HL-60 (cell line): ENCODE data around the gene ARL4D.

Source experiments
- DNase-seq, 2 experiments: peaks; one replicate each; pipeline ENCODE4 v3.0.0-alpha.2; 2010 to 2020; ENCODE audit warnings: low read depth in 1 of 2, low spot score in 1 of 2
- H3K27ac ChIP-seq: fragments of 250-450 bp; sonication (Bioruptor Pico); replicated peaks from 2 replicates; pipeline ENCODE4 v1.5.1; 2020; ENCODE audit warnings: mild to moderate bottlenecking, moderate library complexity
- H3K27me3 ChIP-seq: fragments of 250-450 bp; sonication (Bioruptor Pico); 2 replicates; pipeline ENCODE4 v1.5.1; 2021; ENCODE audit warnings: mild to moderate bottlenecking, moderate library complexity; ENCODE audit not compliant: insufficient read depth, poor library complexity, severe bottlenecking
- H3K4me3 ChIP-seq: replicated peaks from 2 replicates; pipeline ENCODE4 v1.5.1; 2011; ENCODE audit warnings: mild to moderate bottlenecking, control low read depth, low read length; ENCODE audit not compliant: insufficient read depth
- CTCF ChIP-seq: IDR thresholded peaks from one replicate; pipeline ENCODE4 v1.5.1; 2011; ENCODE audit warnings: low read length, control low read depth, inconsistent platforms; ENCODE audit not compliant: insufficient read depth
- GABPA ChIP-seq: IDR thresholded peaks from 2 replicates; pipeline ENCODE4 v1.6.1; 2012; ENCODE audit warnings: low read depth
- POLR2AphosphoS5 ChIP-seq: IDR thresholded peaks from 2 replicates; pipeline ENCODE4 v1.6.1; 2012; ENCODE audit warnings: low read depth
- SPI1 ChIP-seq: IDR thresholded peaks from 2 replicates; pipeline ENCODE4 v1.6.1; 2012; ENCODE audit warnings: low read depth, mild to moderate bottlenecking, borderline replicate concordance
- TF ChIP-seq, protein P1 (sequence below): IDR thresholded peaks from 2 replicates; pipeline ENCODE4 v1.6.1; 2012; ENCODE audit warnings: low read depth; ENCODE audit not compliant: insufficient replicate concordance

ARL4D gene

DNA sequence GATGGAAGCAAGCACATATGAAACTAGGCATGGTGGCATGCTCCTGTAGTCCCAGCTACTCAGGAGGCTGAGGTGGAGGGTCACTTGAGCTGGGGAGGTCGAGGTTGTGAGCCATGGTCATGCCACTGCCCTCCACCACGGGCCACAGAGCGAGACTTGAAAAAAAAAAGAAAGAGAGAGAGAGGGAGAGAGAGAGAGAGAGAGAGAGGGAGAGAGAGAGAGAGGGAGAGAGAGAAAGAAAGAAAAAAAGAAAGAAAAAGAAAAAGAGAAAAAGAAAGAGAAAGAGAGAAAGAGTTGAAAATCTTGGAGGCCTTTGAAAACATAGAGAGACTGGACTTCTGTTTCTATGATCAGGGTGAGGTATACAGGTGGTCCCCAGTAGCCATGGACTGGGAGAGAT is 15.4 kb upstream of the ARL4D start:
- DNase-seq: no peak
- TF ChIP-seq CTCF: no peak
- no peak for TF ChIP-seq GABPA
- TF ChIP-seq, protein P1, sequence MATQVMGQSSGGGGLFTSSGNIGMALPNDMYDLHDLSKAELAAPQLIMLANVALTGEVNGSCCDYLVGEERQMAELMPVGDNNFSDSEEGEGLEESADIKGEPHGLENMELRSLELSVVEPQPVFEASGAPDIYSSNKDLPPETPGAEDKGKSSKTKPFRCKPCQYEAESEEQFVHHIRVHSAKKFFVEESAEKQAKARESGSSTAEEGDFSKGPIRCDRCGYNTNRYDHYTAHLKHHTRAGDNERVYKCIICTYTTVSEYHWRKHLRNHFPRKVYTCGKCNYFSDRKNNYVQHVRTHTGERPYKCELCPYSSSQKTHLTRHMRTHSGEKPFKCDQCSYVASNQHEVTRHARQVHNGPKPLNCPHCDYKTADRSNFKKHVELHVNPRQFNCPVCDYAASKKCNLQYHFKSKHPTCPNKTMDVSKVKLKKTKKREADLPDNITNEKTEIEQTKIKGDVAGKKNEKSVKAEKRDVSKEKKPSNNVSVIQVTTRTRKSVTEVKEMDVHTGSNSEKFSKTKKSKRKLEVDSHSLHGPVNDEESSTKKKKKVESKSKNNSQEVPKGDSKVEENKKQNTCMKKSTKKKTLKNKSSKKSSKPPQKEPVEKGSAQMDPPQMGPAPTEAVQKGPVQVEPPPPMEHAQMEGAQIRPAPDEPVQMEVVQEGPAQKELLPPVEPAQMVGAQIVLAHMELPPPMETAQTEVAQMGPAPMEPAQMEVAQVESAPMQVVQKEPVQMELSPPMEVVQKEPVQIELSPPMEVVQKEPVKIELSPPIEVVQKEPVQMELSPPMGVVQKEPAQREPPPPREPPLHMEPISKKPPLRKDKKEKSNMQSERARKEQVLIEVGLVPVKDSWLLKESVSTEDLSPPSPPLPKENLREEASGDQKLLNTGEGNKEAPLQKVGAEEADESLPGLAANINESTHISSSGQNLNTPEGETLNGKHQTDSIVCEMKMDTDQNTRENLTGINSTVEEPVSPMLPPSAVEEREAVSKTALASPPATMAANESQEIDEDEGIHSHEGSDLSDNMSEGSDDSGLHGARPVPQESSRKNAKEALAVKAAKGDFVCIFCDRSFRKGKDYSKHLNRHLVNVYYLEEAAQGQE: no peak
- TF ChIP-seq POLR2AphosphoS5: no peak
- no peak for TF ChIP-seq SPI1
- H3K27me3 ChIP-seq: no peaks in the 10 kb centered on the region
- no peak overlapping the region for H3K4me3 ChIP-seq
- no peak overlapping the region for H3K27ac ChIP-seq

- H3K27me3 ChIP-seq: no peaks in the 10 kb centered on the region
- TF ChIP-seq POLR2AphosphoS5 (no peak), GABPA (no peak), SPI1 (no peak)
- no peak overlapping the region for H3K27ac ChIP-seq
- H3K4me3 ChIP-seq: no peak overlapping the region
- no peak for DNase-seq
These were observed 14.8 kb upstream of the ARL4D start for GRCh38 chr17:43383826-43384475.

DNA sequence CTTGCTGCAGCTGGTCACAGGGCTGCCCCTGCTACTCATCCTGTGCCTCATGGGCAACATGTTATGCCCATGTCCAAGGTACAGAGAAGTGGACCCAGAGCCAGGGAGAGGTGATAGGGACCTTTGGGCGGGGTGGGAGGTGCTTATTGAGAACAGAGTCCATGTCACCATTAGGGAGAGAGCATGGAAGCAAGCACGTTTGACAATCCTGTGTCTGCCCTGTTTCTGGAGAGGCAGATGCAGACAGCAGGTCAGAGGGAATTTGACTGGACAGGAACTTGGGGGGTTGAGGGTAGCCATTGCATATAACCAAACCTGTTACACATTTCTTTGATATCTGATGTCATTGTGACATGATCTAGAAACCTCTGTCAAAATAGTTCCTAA is 14.3 kb upstream of the ARL4D start:
- H3K27me3 ChIP-seq: no peaks in the 10 kb centered on the region
- DNase-seq: no peak
- H3K4me3 ChIP-seq: no peak overlapping the region
- TF ChIP-seq CTCF (no peak), SPI1 (no peak), POLR2AphosphoS5 (no peak)
- H3K27ac ChIP-seq: no peak overlapping the region

DNA sequence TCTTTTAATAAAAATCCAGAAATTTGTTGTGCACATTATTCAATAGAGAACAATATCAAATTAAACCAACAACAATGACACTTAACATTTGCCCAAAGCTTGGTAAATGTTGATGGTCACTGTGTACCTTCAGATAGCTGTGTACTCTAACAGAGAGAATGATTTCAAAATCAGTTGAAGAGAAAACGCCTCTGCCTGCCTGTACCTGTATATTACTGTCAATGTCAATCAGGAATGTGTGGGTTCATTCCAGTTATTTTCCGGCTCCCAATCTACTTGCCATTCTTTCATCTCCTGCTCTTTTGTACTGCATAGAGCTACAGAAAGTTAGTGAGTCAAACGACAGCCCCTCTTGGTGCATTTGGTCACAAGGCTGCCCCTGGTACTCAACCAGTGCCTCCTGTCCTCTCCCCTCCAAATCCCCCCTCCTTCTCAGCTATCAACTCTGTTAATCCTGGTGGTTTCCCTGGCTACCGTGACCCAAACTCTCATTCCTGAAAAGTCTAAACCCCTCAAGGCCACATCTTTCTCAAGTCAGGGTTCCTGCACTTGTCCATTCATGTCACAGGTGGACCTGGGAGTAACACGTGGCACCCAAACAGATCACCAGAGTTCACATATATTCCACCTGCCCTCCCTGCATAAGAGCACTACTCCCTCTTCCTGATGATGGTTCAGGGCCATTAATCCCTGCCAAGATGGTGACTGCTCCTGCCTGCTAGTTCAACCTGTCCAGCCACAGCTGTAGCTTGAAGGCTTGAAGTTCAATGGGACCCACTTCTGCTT is 13.6 kb upstream of the ARL4D start:
- no peak for DNase-seq
- H3K27me3 ChIP-seq: no peaks in the 10 kb centered on the region
- H3K4me3 ChIP-seq: no peak overlapping the region
- TF ChIP-seq POLR2AphosphoS5: no peak
- TF ChIP-seq, protein P1: no peak
- no peak for TF ChIP-seq SPI1
- TF ChIP-seq CTCF: no peak
- no peak for TF ChIP-seq GABPA
- H3K27ac ChIP-seq: no peak overlapping the region
